ENCODE measurements around the gene RAG2.

DNA sequence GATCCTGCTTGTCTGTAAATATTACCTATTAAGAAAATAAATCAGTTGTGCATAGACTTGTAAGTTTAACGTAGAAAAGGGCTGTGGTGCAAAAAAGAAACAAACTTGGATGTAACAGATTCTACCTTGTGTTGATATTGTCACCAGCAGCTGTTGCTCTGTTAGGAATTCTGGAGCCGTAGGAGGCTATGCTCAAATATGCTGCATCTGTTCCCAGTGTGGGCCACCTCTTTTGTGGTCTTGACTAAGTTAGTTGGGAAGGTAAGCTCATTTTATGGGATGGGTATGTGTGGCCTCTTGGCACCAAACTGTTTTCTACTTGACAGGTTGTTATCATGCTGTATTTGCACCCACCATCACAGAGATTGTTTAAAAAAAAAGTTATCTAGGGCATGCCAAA, 29.4 kb upstream of the RAG2 start:
- TF ChIP-seq CTCF (IDR thresholded peaks at IDR 0.05), result no peak
- TF ChIP-seq POLR2AphosphoS5 (IDR thresholded peaks at IDR 0.05; ENCODE audit: low read depth, low read length), result no peak
- TF ChIP-seq, protein P1, sequence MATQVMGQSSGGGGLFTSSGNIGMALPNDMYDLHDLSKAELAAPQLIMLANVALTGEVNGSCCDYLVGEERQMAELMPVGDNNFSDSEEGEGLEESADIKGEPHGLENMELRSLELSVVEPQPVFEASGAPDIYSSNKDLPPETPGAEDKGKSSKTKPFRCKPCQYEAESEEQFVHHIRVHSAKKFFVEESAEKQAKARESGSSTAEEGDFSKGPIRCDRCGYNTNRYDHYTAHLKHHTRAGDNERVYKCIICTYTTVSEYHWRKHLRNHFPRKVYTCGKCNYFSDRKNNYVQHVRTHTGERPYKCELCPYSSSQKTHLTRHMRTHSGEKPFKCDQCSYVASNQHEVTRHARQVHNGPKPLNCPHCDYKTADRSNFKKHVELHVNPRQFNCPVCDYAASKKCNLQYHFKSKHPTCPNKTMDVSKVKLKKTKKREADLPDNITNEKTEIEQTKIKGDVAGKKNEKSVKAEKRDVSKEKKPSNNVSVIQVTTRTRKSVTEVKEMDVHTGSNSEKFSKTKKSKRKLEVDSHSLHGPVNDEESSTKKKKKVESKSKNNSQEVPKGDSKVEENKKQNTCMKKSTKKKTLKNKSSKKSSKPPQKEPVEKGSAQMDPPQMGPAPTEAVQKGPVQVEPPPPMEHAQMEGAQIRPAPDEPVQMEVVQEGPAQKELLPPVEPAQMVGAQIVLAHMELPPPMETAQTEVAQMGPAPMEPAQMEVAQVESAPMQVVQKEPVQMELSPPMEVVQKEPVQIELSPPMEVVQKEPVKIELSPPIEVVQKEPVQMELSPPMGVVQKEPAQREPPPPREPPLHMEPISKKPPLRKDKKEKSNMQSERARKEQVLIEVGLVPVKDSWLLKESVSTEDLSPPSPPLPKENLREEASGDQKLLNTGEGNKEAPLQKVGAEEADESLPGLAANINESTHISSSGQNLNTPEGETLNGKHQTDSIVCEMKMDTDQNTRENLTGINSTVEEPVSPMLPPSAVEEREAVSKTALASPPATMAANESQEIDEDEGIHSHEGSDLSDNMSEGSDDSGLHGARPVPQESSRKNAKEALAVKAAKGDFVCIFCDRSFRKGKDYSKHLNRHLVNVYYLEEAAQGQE (IDR thresholded peaks at IDR 0.05; ENCODE audit: insufficient read depth in 1 of 2, low read depth in 2 of 2, low read length in 1 of 2), result no peak
- no peak for TF ChIP-seq SIN3A (IDR thresholded peaks at IDR 0.05; ENCODE audit: borderline replicate concordance, insufficient read depth, low read depth, low read length)
- no peak for TF ChIP-seq TCF7L2 (IDR thresholded peaks at IDR 0.05; ENCODE audit: low read depth, low read length)
